Mucosa of descending colon (tissue), 3 donors: Measurements from ENCODE around the gene KCNQ2. TPM values are rescaled to one million over a fixed set of nuclear protein-coding genes. Genes with fewer than 3 reads are reported as not detected.
A peak's percentile ranks its signal among the peaks of the same experiment; 100 is the strongest.

Experiments
- ATAC-seq: fragments of 200-7000 bp; cut with Tn5 transposase; one replicate; pipeline ENCODE4 v1.9.1; 2020; ENCODE audit warnings: mild to moderate bottlenecking, moderate library complexity
- DNase-seq, 3 donors: peaks; one replicate each; pipeline ENCODE4 v3.0.0-alpha.2; 2020
- H3K36me3 ChIP-seq: fragments of 200-600 bp; one replicate; pipeline ENCODE4 v1.8.0; 2021; ENCODE audit warnings: low read depth, mild to moderate bottlenecking
- H3K4me1 ChIP-seq: fragments of 200-600 bp; one replicate; pipeline ENCODE4 v1.8.0; 2021; ENCODE audit warnings: low read depth, mild to moderate bottlenecking
- H3K4me3 ChIP-seq: fragments of 200-600 bp; one replicate; pipeline ENCODE4 v1.8.0; 2021; ENCODE audit warnings: mild to moderate bottlenecking
- H3K9me3 ChIP-seq: fragments of 200-600 bp; one replicate; pipeline ENCODE4 v1.8.0; 2021; ENCODE audit warnings: mild to moderate bottlenecking
- CTCF ChIP-seq: fragments of 200-600 bp; IDR thresholded peaks from one replicate; pipeline ENCODE4 v1.8.0; 2022; ENCODE audit warnings: antibody characterized with exemption, mild to moderate bottlenecking
- intact Hi-C, 2 donors: fragments of 100-400 bp; cut with DNase I in 1 of 2; cut with micrococcal nuclease in 1 of 2; formaldehyde crosslinking; loops; one replicate each; pipeline versions ENCODE4 v1.11.0 to v1.11.1; 2022; cut with DNase I, micrococcal nuclease
- long read RNA-seq, 2 donors: library from polyadenylated mRNA; unstranded; transcript quantifications; one replicate each; pipeline ENCODE4 v2.0.0, GENCODE V29; 2019 to 2021
- total RNA-seq, 3 donors: library from RNA; stranded (reverse); fragmentation: NEBNext Ultra II Directional in 2 of 3; extraction: Animal tissue kit (Norgen Biotek cat#: 25700) in 2 of 3; gene quantifications; one replicate each; pipeline versions ENCODE4 v1.2.1 to v1.2.4, GENCODE V29; 2021 to 2023
- donor health status: DM: no; HTN: no; CAD: no; lungs with moderate emphysema.
- donor health status: DM: no; HTN: no; CAD: no.
- donor health status: DM: no; HTN: yes; CAD: no.

KCNQ2 gene
- 1 to 10 TPM in 1 of 3 donors, not detected in 2; 1.4 TPM for total RNA-seq
- long read RNA-seq, donor 1, partial matches to known transcripts, result 1 of 2 reads
- long read RNA-seq, donor 1, other reads (novel, unspliced or antisense), result 1 of 2 reads
- long read RNA-seq, donor 2, result 0 reads

GRCh38 chr20:63471981-63472831, at the start of gene KCNQ2:
KCNQ2 (minus strand) TSS chr20:63472655; CDS start chr20:63472463, 192 bp downstream.
- Histone ChIP-seq H3K36me3 (no peaks in the 10 kb centered on the region), H3K4me1 (peaks cover 5% of the 10 kb centered on the region), H3K9me3 (no peaks in the 10 kb centered on the region), H3K4me3 (no peak within 1 kb of the TSS)
- DNase-seq (no peak), ATAC-seq (no peak)
- no peak for TF ChIP-seq CTCF
- intact Hi-C loops, result no loop called here

GRCh38 chr20:63521602-63522001, 49.1 kb upstream of the KCNQ2 start:
- peak in 2 of 3 donors; percentile 53 to 67 for DNase-seq
- TF ChIP-seq CTCF, result no peak
- Histone ChIP-seq H3K9me3 (peaks cover 2% of the 10 kb centered on the region), H3K36me3 (no peaks in the 10 kb centered on the region), H3K4me1 (peaks cover 16% of the 10 kb centered on the region), H3K4me3 (peak overlapping the region; percentile 75)
- intact Hi-C loops, result no loop called here
- no peak for ATAC-seq

- ATAC-seq (peak; percentile 81), DNase-seq (peak; percentile 91 to 95 (median 93))
- intact Hi-C loops, result no loop called here
- H3K36me3 ChIP-seq, result no peaks in the 10 kb centered on the region
- H3K9me3 ChIP-seq, result peaks cover 2% of the 10 kb centered on the region
- TF ChIP-seq CTCF, result no peak
- H3K4me3 ChIP-seq, result peak overlapping the region; percentile 75
- peaks cover 16% of the 10 kb centered on the region for H3K4me1 ChIP-seq
Measured at GRCh38 chr20:63520934-63521601, 48.6 kb upstream of the KCNQ2 start.

- intact Hi-C loops, result no loop called here
- H3K36me3 ChIP-seq, result no peaks in the 10 kb centered on the region
Measured at GRCh38 chr20:63520504-63520933, 48.1 kb upstream of the KCNQ2 start, which contains the start of gene PPDPF. PPDPF (plus strand) TSS chr20:63520765; CDS start chr20:63521309, 544 bp downstream.

More at GRCh38 chr20:63520504-63520933, 48.1 kb upstream of the KCNQ2 start, which contains the start of gene PPDPF:
- H3K9me3 ChIP-seq, result peaks cover 2% of the 10 kb centered on the region
- ATAC-seq (peak; percentile 91), DNase-seq (peak; percentile 88 to 91 (median 90))
- TF ChIP-seq CTCF, result no peak
- H3K4me3 ChIP-seq, result peak within 1 kb of the TSS; percentile 75
- peaks cover 16% of the 10 kb centered on the region for H3K4me1 ChIP-seq
